CD4-positive, alpha-beta T cell treated with Interleukin-4 for 4 hours (primary cell): ENCODE measurements around the gene PID1.

Experiments used
- DNase-seq: peaks from one replicate; pipeline ENCODE4 v3.0.0-alpha.2; 2020

Gene PID1

GRCh38 chr2:228987441-228988155 lies 283.5 kb downstream of the PID1 start:
- DNase-seq: no peak

GRCh38 chr2:228986961-228987360 lies 284.1 kb downstream of the PID1 start:
- DNase-seq: no peak

GRCh38 chr2:228983700-228984099 lies 287.4 kb downstream of the PID1 start:
- DNase-seq: no peak

GRCh38 chr2:228974169-228974568 lies 296.9 kb downstream of the PID1 start:
- no peak for DNase-seq
